Measurements from ENCODE around the gene PLAA.

PLAA gene

GRCh38 chr9:26946753-26947727 lies at the start of gene PLAA:
PLAA (minus strand) TSS chr9:26947242; CDS start chr9:26947045, 197 bp downstream.
- DNase-seq: peak; percentile 88

GRCh38 chr9:26995810-26996209 lies 48.8 kb upstream of the PLAA start:
- DNase-seq: no peak

- no peak for DNase-seq
Measured at GRCh38 chr9:26983340-26983739, 36.3 kb upstream of the PLAA start.

GRCh38 chr9:26975728-26976707 lies 29.0 kb upstream of the PLAA start:
- no peak for DNase-seq

GRCh38 chr9:26974927-26975326 lies 27.9 kb upstream of the PLAA start:
- no peak for DNase-seq

GRCh38 chr9:26973989-26974388 lies 26.9 kb upstream of the PLAA start:
- DNase-seq: no peak

GRCh38 chr9:26971721-26972120 lies 24.7 kb upstream of the PLAA start:
- no peak for DNase-seq

GRCh38 chr9:26956860-26957233 lies 9.8 kb upstream of the PLAA start:
- DNase-seq: no peak

GRCh38 chr9:26955921-26956859 lies 9.1 kb upstream of the PLAA start, which contains the start of gene IFT74:
IFT74 (plus strand) TSS chr9:26956412; CDS start chr9:26961968, 5,556 bp downstream.
- peak; percentile 97 for DNase-seq

GRCh38 chr9:26955222-26955903 lies 8.3 kb upstream of the PLAA start:
- no peak for DNase-seq

- DNase-seq: no peak
Measured at GRCh38 chr9:26954050-26954508, 7.0 kb upstream of the PLAA start.

- no peak for DNase-seq
Measured at GRCh38 chr9:26951794-26952193, 4.8 kb upstream of the PLAA start.

- no peak for DNase-seq
Measured at GRCh38 chr9:26950521-26950920, 3.5 kb upstream of the PLAA start.

- DNase-seq: no peak
Measured at GRCh38 chr9:26949637-26950069, 2.6 kb upstream of the PLAA start.

- DNase-seq: no peak
Measured at GRCh38 chr9:26947736-26948135, 694 bp upstream of the PLAA start.

GRCh38 chr9:26945591-26945990 lies 1.5 kb downstream of the PLAA start:
- no peak for DNase-seq

- DNase-seq: no peak
Measured at GRCh38 chr9:26940779-26941178, 6.3 kb downstream of the PLAA start.

GRCh38 chr9:26939955-26940711 lies 6.9 kb downstream of the PLAA start:
- no peak for DNase-seq

GRCh38 chr9:26937816-26938371 lies 9.1 kb downstream of the PLAA start:
- DNase-seq: no peak

- no peak for DNase-seq
Measured at GRCh38 chr9:26935847-26936246, 11.2 kb downstream of the PLAA start.

All from amniotic stem cell (primary cell).